Ishikawa (cell line): ENCODE results near the gene HNRNPM.

ENCODE experiments used
- CEBPB ChIP-seq: IDR thresholded peaks from 2 replicates; pipeline ENCODE4 v1.6.1; 2012
- CREB1 ChIP-seq: IDR thresholded peaks from 2 replicates; pipeline ENCODE4 v1.6.1; 2012; ENCODE audit warnings: low read depth
- EGR1 ChIP-seq: IDR thresholded peaks from 2 replicates; pipeline ENCODE4 v1.6.1; 2012
- EP300 ChIP-seq: IDR thresholded peaks from 2 replicates; pipeline ENCODE4 v1.6.1; 2012; ENCODE audit warnings: borderline replicate concordance
- FOXM1 ChIP-seq: IDR thresholded peaks from 2 replicates; pipeline ENCODE4 v1.6.1; 2012; ENCODE audit warnings: low read depth, borderline replicate concordance
- NFIC ChIP-seq: IDR thresholded peaks from 2 replicates; pipeline ENCODE4 v1.6.1; 2012
- RAD21 ChIP-seq: IDR thresholded peaks from 2 replicates; pipeline ENCODE4 v1.6.1; 2012; ENCODE audit warnings: low read depth
- TAF1 ChIP-seq: IDR thresholded peaks from 2 replicates; pipeline ENCODE4 v1.6.1; 2012; ENCODE audit warnings: low read depth, mild to moderate bottlenecking
- TCF12 ChIP-seq: IDR thresholded peaks from 2 replicates; pipeline ENCODE4 v1.6.1; 2012; ENCODE audit warnings: low read depth
- TEAD4 ChIP-seq: IDR thresholded peaks from 2 replicates; pipeline ENCODE4 v1.6.1; 2012
- YY1 ChIP-seq: IDR thresholded peaks from 2 replicates; pipeline ENCODE4 v1.6.1; 2012; ENCODE audit warnings: low read depth
- ZBTB7A ChIP-seq: IDR thresholded peaks from 2 replicates; pipeline ENCODE4 v1.6.1; 2012; ENCODE audit warnings: low read depth
- TF ChIP-seq, protein P1 (sequence below): IDR thresholded peaks from 2 replicates; pipeline ENCODE4 v1.6.1; 2012
- TF ChIP-seq, protein P2 (sequence below): IDR thresholded peaks from 2 replicates; pipeline ENCODE4 v1.6.1; 2012
- TF ChIP-seq, protein P3 (sequence below): IDR thresholded peaks from 2 replicates; pipeline ENCODE4 v1.6.1; 2012; ENCODE audit warnings: low read depth, mild to moderate bottlenecking

HNRNPM gene

DNA sequence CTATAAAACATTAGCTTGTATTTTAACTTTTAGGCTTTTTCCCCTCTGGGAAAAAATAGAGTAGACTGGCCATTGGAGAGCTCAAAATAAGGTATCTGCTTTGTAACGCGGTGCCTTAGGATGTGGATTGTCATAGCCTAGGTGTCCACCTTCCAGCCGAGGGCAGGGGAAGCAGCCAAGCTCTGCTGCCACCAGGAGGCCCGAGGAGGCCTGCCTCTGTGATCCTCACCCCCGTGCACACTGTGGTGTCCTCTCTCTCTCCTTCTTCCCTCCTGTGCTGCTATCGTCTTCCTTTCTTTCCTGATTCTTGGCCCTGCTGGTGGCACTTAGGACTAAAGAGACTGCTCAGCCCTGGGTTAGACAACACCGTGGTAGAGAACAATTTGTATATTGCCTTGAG, 11.3 kb downstream of the HNRNPM start:
- TF ChIP-seq ZBTB7A (no peak), YY1 (no peak), TAF1 (no peak), RAD21 (no peak), TEAD4 (no peak), CREB1 (no peak)
- TF ChIP-seq, protein P1, sequence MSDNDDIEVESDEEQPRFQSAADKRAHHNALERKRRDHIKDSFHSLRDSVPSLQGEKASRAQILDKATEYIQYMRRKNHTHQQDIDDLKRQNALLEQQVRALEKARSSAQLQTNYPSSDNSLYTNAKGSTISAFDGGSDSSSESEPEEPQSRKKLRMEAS = no peak
- TF ChIP-seq, protein P2, sequence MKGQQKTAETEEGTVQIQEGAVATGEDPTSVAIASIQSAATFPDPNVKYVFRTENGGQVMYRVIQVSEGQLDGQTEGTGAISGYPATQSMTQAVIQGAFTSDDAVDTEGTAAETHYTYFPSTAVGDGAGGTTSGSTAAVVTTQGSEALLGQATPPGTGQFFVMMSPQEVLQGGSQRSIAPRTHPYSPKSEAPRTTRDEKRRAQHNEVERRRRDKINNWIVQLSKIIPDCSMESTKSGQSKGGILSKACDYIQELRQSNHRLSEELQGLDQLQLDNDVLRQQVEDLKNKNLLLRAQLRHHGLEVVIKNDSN = no peak
- TF ChIP-seq, protein P3, sequence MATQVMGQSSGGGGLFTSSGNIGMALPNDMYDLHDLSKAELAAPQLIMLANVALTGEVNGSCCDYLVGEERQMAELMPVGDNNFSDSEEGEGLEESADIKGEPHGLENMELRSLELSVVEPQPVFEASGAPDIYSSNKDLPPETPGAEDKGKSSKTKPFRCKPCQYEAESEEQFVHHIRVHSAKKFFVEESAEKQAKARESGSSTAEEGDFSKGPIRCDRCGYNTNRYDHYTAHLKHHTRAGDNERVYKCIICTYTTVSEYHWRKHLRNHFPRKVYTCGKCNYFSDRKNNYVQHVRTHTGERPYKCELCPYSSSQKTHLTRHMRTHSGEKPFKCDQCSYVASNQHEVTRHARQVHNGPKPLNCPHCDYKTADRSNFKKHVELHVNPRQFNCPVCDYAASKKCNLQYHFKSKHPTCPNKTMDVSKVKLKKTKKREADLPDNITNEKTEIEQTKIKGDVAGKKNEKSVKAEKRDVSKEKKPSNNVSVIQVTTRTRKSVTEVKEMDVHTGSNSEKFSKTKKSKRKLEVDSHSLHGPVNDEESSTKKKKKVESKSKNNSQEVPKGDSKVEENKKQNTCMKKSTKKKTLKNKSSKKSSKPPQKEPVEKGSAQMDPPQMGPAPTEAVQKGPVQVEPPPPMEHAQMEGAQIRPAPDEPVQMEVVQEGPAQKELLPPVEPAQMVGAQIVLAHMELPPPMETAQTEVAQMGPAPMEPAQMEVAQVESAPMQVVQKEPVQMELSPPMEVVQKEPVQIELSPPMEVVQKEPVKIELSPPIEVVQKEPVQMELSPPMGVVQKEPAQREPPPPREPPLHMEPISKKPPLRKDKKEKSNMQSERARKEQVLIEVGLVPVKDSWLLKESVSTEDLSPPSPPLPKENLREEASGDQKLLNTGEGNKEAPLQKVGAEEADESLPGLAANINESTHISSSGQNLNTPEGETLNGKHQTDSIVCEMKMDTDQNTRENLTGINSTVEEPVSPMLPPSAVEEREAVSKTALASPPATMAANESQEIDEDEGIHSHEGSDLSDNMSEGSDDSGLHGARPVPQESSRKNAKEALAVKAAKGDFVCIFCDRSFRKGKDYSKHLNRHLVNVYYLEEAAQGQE = no peak

DNA sequence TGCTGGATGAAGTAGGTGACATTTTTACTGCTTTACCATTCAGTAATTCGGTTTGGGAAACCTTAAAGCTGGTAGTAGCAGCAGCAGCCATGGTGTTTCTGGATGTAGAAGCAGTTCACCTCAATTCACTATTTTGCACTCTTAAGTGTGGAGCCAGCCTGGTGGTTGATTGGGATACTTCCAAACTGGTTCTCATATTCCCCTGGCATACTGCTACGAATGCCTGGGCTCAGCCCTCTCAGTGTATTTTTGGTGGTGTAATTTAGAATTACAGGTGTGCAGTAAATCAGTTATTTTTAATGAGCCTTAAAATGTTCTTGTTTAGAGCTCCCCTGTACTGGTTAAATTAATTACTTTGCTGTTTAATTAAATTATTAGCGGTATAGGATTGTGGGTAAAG, 12.4 kb downstream of the HNRNPM start:
- no peak for TF ChIP-seq ZBTB7A
- TF ChIP-seq, protein P2 = no peak
- TF ChIP-seq TAF1 = no peak
- no peak for TF ChIP-seq FOXM1
- TF ChIP-seq EP300 = no peak
- TF ChIP-seq NFIC = no peak
- no peak for TF ChIP-seq CEBPB

DNA sequence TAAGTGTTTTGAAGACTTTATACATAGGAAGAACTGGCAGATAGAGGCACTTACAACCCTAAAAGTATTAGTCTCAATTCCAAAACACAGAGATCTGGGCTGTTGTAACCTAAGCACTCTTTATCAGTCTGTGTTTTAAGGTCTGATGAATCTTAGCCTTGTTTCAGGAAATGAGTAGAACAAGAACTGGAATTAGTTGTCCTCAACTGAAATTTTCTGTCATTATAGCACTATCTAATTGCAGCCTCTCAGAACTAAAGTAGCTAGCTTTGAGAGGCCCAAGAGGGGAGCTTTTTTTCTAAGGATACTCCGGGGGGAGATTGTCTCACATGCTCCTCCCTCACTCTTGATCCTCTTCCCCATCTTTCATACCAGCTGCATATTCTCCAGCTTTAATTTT, 13.1 kb downstream of the HNRNPM start:
- TF ChIP-seq CREB1 (no peak), RAD21 (no peak), TEAD4 (no peak), EP300 (no peak), NFIC (no peak), FOXM1 (no peak), CEBPB (no peak), TAF1 (no peak), ZBTB7A (no peak), YY1 (no peak), TCF12 (no peak), EGR1 (no peak)
- TF ChIP-seq, protein P2 = no peak
- TF ChIP-seq, protein P1 = no peak
- TF ChIP-seq, protein P3 = no peak

DNA sequence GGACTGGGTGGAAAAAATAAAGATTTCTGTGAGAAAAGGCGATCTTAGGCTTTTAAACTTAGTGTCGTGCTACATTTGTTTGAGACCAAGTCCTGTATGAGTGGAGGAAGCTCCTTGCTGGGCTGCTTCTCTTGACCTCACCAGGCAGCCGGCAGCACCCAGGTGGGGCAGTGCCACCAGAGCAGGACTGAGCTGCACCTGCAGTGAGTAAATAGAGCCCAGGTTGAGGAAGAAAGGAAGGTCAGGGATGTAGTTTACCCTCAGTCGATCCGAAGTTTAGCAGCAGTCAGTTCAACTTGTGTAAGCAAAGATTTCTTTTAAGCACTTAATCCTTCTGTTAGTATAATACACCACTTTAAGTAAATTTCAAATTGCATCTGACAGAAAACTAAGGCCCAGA, 13.6 kb downstream of the HNRNPM start:
- TF ChIP-seq FOXM1 (no peak), EGR1 (no peak), TCF12 (no peak), EP300 (no peak)
- TF ChIP-seq, protein P3 = no peak

DNA sequence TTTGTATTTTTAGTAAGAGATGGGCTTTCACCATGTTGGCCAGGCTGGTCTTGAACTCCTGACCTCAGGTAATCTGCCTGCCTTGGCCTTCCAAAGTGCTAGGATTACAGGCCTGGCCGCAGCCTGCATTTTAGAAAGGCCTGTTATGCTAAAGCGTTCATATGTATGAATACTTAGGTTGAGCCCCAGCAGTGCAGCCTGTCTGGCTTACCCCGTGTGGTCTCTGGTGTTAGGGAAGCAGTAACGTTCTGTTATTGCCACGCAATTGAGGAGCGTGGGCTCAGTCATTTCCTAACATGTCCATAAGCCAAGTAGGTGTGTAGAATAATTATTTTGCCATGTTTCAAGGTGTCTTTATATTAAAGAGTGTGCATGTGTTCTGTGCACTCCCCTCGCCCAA, 14.3 kb downstream of the HNRNPM start:
- TF ChIP-seq, protein P1 = no peak
- TF ChIP-seq CEBPB (no peak), EP300 (no peak), TCF12 (no peak), NFIC (no peak), CREB1 (no peak), TAF1 (no peak), RAD21 (no peak), EGR1 (no peak)
- TF ChIP-seq, protein P2 = no peak
